Measurements from ENCODE around the gene TNIP2. TPM values are rescaled to one million over a fixed set of nuclear protein-coding genes. Genes with fewer than 3 reads are reported as not detected.

The TNIP2 gene
- total RNA-seq, 1 donor from 2014 or later, result 33.7 TPM

DNA sequence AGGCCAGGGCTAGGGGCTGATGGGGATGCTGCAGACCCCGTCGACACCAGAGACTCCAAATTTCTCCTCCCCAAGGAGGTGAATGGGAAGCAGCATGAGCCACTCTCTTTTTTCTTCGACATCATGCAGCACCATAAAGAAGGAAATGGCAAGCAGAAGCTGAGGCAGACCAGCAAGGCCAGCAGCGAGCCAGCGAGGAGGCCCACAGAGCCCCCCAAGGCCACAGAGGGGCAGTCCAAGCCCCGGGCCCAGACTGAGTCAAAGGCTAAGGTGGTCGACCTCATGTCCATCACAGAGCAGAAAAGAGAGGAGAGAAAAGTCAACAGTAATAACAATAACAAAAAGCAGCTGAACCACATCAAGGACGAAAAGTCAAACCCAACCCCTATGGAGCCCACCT lies 56.1 kb downstream of the TNIP2 start:
- peaks cover 18% of the 10 kb centered on the region for H3K36me3 Mint-ChIP-seq (ENCODE audit: low read depth, unreplicated experiment)
- no peaks in the 10 kb centered on the region for H3K27me3 ChIP-seq (ENCODE audit: insufficient read depth, low read length)
- H3K79me2 ChIP-seq (ENCODE audit: insufficient read depth, low read length), result no peaks in the 10 kb centered on the region
- FAIRE-seq, result no peak
- H3K4me2 ChIP-seq (ENCODE audit: low read length), result no peak overlapping the region
- no peak overlapping the region for H3K4me3 ChIP-seq (ENCODE audit: insufficient read depth, low read depth, low read length)
- no peak overlapping the region for H2AFZ ChIP-seq (ENCODE audit: low read depth, low read length)
- H3K27ac Mint-ChIP-seq (ENCODE audit: unreplicated experiment), result no peak overlapping the region
- no peaks in the 10 kb centered on the region for H3K9me3 Mint-ChIP-seq (ENCODE audit: unreplicated experiment)
- H3K9me3 ChIP-seq (ENCODE audit: insufficient read depth, low read depth, low read length), result no peaks in the 10 kb centered on the region
- DNase-seq (ENCODE audit: low read depth), result no peak
- H3K27ac ChIP-seq (ENCODE audit: low read depth, low read length), result no peak overlapping the region
- H3K4me1 ChIP-seq (ENCODE audit: insufficient read depth, low read length), result no peaks in the 10 kb centered on the region
- peaks cover 2% of the 10 kb centered on the region for H3K4me1 Mint-ChIP-seq (ENCODE audit: low read depth, unreplicated experiment)
- H3K36me3 ChIP-seq (ENCODE audit: insufficient read depth, low read length), result peaks cover 47% of the 10 kb centered on the region
- H4K20me1 ChIP-seq (ENCODE audit: insufficient read depth, low read length), result peaks cover 25% of the 10 kb centered on the region
- no peaks in the 10 kb centered on the region for H3K27me3 Mint-ChIP-seq (ENCODE audit: low read depth, unreplicated experiment)
- TF ChIP-seq EZH2 (IDR thresholded peaks at IDR 0.05; ENCODE audit: insufficient read depth, low read length), result no peak
- TF ChIP-seq, protein P1, sequence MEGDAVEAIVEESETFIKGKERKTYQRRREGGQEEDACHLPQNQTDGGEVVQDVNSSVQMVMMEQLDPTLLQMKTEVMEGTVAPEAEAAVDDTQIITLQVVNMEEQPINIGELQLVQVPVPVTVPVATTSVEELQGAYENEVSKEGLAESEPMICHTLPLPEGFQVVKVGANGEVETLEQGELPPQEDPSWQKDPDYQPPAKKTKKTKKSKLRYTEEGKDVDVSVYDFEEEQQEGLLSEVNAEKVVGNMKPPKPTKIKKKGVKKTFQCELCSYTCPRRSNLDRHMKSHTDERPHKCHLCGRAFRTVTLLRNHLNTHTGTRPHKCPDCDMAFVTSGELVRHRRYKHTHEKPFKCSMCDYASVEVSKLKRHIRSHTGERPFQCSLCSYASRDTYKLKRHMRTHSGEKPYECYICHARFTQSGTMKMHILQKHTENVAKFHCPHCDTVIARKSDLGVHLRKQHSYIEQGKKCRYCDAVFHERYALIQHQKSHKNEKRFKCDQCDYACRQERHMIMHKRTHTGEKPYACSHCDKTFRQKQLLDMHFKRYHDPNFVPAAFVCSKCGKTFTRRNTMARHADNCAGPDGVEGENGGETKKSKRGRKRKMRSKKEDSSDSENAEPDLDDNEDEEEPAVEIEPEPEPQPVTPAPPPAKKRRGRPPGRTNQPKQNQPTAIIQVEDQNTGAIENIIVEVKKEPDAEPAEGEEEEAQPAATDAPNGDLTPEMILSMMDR (IDR thresholded peaks at IDR 0.05; ENCODE audit: insufficient read depth, low read depth, low read length), result no peak
- no peak overlapping the region for H3K9ac ChIP-seq (ENCODE audit: low read length)
- no peak overlapping the region for H3K4me3 Mint-ChIP-seq (ENCODE audit: unreplicated experiment)

DNA sequence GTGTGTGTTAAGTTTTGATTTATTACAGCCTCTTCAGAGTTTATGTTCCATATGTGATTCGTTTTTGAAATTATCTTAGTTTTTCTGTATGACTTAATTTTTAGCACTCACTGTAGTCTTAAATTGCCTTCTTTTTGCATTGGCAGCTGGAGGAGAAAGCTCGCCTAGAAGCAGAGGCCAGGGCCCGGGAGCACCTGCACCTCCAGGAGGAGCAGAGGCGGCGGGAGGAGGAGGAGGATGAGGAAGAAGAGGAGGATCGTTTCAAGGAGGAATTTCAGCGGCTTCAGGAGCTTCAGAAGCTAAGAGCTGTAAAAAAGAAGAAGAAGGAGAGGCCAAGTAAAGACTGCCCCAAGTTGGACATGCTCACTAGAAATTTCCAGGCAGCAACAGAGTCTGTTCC lies 56.6 kb downstream of the TNIP2 start:
- H4K20me1 ChIP-seq (ENCODE audit: insufficient read depth, low read length), result peaks cover 29% of the 10 kb centered on the region
- Mint-ChIP-seq H3K4me1 (ENCODE audit: low read depth, unreplicated experiment) (peaks cover 2% of the 10 kb centered on the region), H3K27me3 (ENCODE audit: low read depth, unreplicated experiment) (no peaks in the 10 kb centered on the region), H3K36me3 (ENCODE audit: low read depth, unreplicated experiment) (peaks cover 20% of the 10 kb centered on the region), H3K4me3 (ENCODE audit: unreplicated experiment) (no peak overlapping the region), H3K27ac (ENCODE audit: unreplicated experiment) (no peak overlapping the region), H3K9me3 (ENCODE audit: unreplicated experiment) (no peaks in the 10 kb centered on the region)
- H3K4me1 ChIP-seq (ENCODE audit: insufficient read depth, low read length), result peaks cover 5% of the 10 kb centered on the region
- H3K4me2 ChIP-seq (ENCODE audit: low read length), result no peak overlapping the region
- TF ChIP-seq, protein P1 (IDR thresholded peaks at IDR 0.05; ENCODE audit: insufficient read depth, low read depth, low read length), result no peak
- no peak for TF ChIP-seq EZH2 (IDR thresholded peaks at IDR 0.05; ENCODE audit: insufficient read depth, low read length)
- H3K9me3 ChIP-seq (ENCODE audit: insufficient read depth, low read depth, low read length), result no peaks in the 10 kb centered on the region
- FAIRE-seq, result no peak
- no peak overlapping the region for H3K9ac ChIP-seq (ENCODE audit: low read length)
- no peak overlapping the region for H3K27ac ChIP-seq (ENCODE audit: low read depth, low read length)
- H3K36me3 ChIP-seq (ENCODE audit: insufficient read depth, low read length), result peaks cover 47% of the 10 kb centered on the region
- no peaks in the 10 kb centered on the region for H3K27me3 ChIP-seq (ENCODE audit: insufficient read depth, low read length)
- no peak overlapping the region for H3K4me3 ChIP-seq (ENCODE audit: insufficient read depth, low read depth, low read length)
- DNase-seq (ENCODE audit: low read depth), result no peak
- H3K79me2 ChIP-seq (ENCODE audit: insufficient read depth, low read length), result no peaks in the 10 kb centered on the region
- H2AFZ ChIP-seq (ENCODE audit: low read depth, low read length), result no peak overlapping the region

DNA sequence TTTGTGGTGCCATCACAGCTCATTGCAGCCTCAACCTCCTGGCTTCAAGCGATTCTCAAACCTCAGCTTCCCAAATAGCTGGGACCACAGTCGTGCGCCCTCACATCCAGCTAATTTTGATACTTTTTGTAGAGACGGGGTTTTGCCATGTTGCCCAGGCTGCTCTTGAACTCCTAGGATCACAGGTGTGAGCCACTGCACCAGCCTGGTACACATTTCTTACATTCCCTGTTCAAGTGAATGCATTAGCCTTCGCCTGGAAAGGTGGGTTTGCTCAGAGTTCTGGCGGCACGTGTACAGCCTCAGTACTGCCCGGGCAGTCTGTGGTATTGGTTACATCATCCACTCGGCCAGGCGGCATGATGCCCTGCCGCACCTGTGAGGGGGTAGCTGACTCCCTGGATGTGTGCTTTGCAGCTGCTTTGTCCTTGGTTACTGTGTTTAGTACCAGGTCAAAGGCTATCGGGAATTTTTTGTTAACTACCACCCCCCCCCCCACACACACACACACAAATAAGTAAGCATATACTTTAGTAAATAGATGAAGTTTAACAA lies 57.1 kb downstream of the TNIP2 start:
- H3K79me2 ChIP-seq (ENCODE audit: insufficient read depth, low read length), result no peaks in the 10 kb centered on the region
- DNase-seq (ENCODE audit: low read depth), result no peak
- TF ChIP-seq, protein P1 (IDR thresholded peaks at IDR 0.05; ENCODE audit: insufficient read depth, low read depth, low read length), result no peak
- TF ChIP-seq EZH2 (IDR thresholded peaks at IDR 0.05; ENCODE audit: insufficient read depth, low read length), result no peak

More for the DNA sequence above, 57.1 kb downstream of the TNIP2 start:
- no peaks in the 10 kb centered on the region for H3K27me3 Mint-ChIP-seq (ENCODE audit: low read depth, unreplicated experiment)
- Histone ChIP-seq H3K27ac (ENCODE audit: low read depth, low read length) (no peak overlapping the region), H3K4me1 (ENCODE audit: insufficient read depth, low read length) (peaks cover 8% of the 10 kb centered on the region), H4K20me1 (ENCODE audit: insufficient read depth, low read length) (peaks cover 32% of the 10 kb centered on the region), H3K4me2 (ENCODE audit: low read length) (no peak overlapping the region), H3K36me3 (ENCODE audit: insufficient read depth, low read length) (peaks cover 48% of the 10 kb centered on the region), H3K9me3 (ENCODE audit: insufficient read depth, low read depth, low read length) (no peaks in the 10 kb centered on the region), H3K27me3 (ENCODE audit: insufficient read depth, low read length) (no peaks in the 10 kb centered on the region), H3K9ac (ENCODE audit: low read length) (no peak overlapping the region), H3K4me3 (ENCODE audit: insufficient read depth, low read depth, low read length) (no peak overlapping the region), H2AFZ (ENCODE audit: low read depth, low read length) (no peak overlapping the region)
- no peak for FAIRE-seq
- H3K9me3 Mint-ChIP-seq (ENCODE audit: unreplicated experiment), result no peaks in the 10 kb centered on the region
- peaks cover 2% of the 10 kb centered on the region for H3K4me1 Mint-ChIP-seq (ENCODE audit: low read depth, unreplicated experiment)
- H3K4me3 Mint-ChIP-seq (ENCODE audit: unreplicated experiment), result no peak overlapping the region
- peaks cover 19% of the 10 kb centered on the region for H3K36me3 Mint-ChIP-seq (ENCODE audit: low read depth, unreplicated experiment)
- no peak overlapping the region for H3K27ac Mint-ChIP-seq (ENCODE audit: unreplicated experiment)
